ENCODE data around the gene OR7G3. TPM values are rescaled to one million over a fixed set of nuclear protein-coding genes. Genes with fewer than 3 reads are reported as not detected.

Gene OR7G3
- total RNA-seq, 1 donor from 2014 or later, result not detected

Other genes with a start within 250 kb of the OR7G3 start
- not detected in 2 replicates for gene MUC16, start 116.5 kb downstream of the OR7G3 start, total RNA-seq
- gene OR1M1, start 39.9 kb downstream of the OR7G3 start, total RNA-seq, result not detected in 2 replicates
- gene OR7G2, start 19.5 kb downstream of the OR7G3 start, total RNA-seq, result not detected in 2 replicates
- gene OR7G1, start 11.2 kb downstream of the OR7G3 start, total RNA-seq, result not detected in 2 replicates
- gene ZNF317, start 13.4 kb upstream of the OR7G3 start, total RNA-seq, result 50.7 and 53.3 TPM in 2 replicates
- 0.44 TPM in 2 replicates for gene OR7D2, start 52.0 kb upstream of the OR7G3 start, total RNA-seq
- gene OR7D4, start 92.6 kb upstream of the OR7G3 start, total RNA-seq, result not detected in 2 replicates
- gene OR7E24, start 124.0 kb upstream of the OR7G3 start, total RNA-seq, result not detected in 2 replicates
- 4.7 and 5.0 TPM in 2 replicates for gene ZNF699, start 182.9 kb upstream of the OR7G3 start, total RNA-seq
- 5.0 and 6.4 TPM in 2 replicates for gene ZNF559, start 197.2 kb upstream of the OR7G3 start, total RNA-seq
- 0.18 TPM in 1 of 2 replicates, not detected in the other for gene ZNF177, start 236.1 kb upstream of the OR7G3 start, total RNA-seq